Trophoblast cell (in vitro differentiated cells and primary cell): ENCODE results near the gene GNG12.
A peak's percentile ranks its signal among the peaks of the same experiment; 100 is the strongest.

ENCODE experiments used
- DNase-seq, 2 donors: peaks; one replicate each; pipeline ENCODE4 v3.0.0-alpha.2; 2016
- H2AFZ ChIP-seq: 2 replicates; pipeline ENCODE4 v1.6.1; 2013; ENCODE audit warnings: low read length, moderate library complexity, mild to moderate bottlenecking; ENCODE audit not compliant: insufficient read depth, poor library complexity
- H2AK5ac ChIP-seq: 2 replicates; pipeline ENCODE4 v1.6.1; 2013; ENCODE audit warnings: mild to moderate bottlenecking, low read length
- H2BK120ac ChIP-seq: 2 replicates; pipeline ENCODE4 v1.6.1; 2013; ENCODE audit warnings: low read length, mild to moderate bottlenecking, moderate library complexity; ENCODE audit not compliant: insufficient read depth, poor library complexity
- H2BK12ac ChIP-seq: 2 replicates; pipeline ENCODE4 v1.6.1; 2013; ENCODE audit warnings: mild to moderate bottlenecking, low read length, moderate library complexity
- H2BK5ac ChIP-seq: 2 replicates; pipeline ENCODE4 v1.6.1; 2013; ENCODE audit warnings: low read length, low read depth, moderate library complexity, mild to moderate bottlenecking; ENCODE audit not compliant: poor library complexity
- H3K14ac ChIP-seq: 2 replicates; pipeline ENCODE4 v1.6.1; 2013; ENCODE audit warnings: mild to moderate bottlenecking, low read length
- H3K18ac ChIP-seq: 2 replicates; pipeline ENCODE4 v1.6.1; 2013; ENCODE audit warnings: mild to moderate bottlenecking, low read length
- H3K23ac ChIP-seq: 2 replicates; pipeline ENCODE4 v1.6.1; 2013; ENCODE audit warnings: low read length
- H3K27ac ChIP-seq: 2 replicates; pipeline ENCODE4 v1.5.1; 2013; ENCODE audit warnings: low read depth, mild to moderate bottlenecking, inconsistent platforms, low read length, moderate library complexity
- H3K27me3 ChIP-seq: 2 replicates; pipeline ENCODE4 v1.6.1; 2013; ENCODE audit warnings: inconsistent platforms, mild to moderate bottlenecking, low read length, moderate library complexity; ENCODE audit not compliant: insufficient read depth
- H3K36me3 ChIP-seq, 2 experiments: 1 replicate in 1 of 2; 2 replicates in 1 of 2; pipeline ENCODE4 v1.6.1; 2013; ENCODE audit warnings: low read length in 2 of 2, mild to moderate bottlenecking in 2 of 2, moderate library complexity in 1 of 2; ENCODE audit not compliant: insufficient read depth in 2 of 2, control insufficient read depth in 1 of 2
- H3K4ac ChIP-seq: 2 replicates; pipeline ENCODE4 v1.6.1; 2013; ENCODE audit warnings: low read depth, mild to moderate bottlenecking, low read length, moderate library complexity
- H3K4me1 ChIP-seq, 2 experiments: 1 replicate in 1 of 2; 2 replicates in 1 of 2; pipeline ENCODE4 v1.6.1; 2013; ENCODE audit warnings: low read length in 2 of 2, mild to moderate bottlenecking in 2 of 2, moderate library complexity in 1 of 2; ENCODE audit not compliant: insufficient read depth in 2 of 2, control insufficient read depth in 1 of 2
- H3K4me2 ChIP-seq: 2 replicates; pipeline ENCODE4 v1.6.1; 2013; ENCODE audit warnings: inconsistent platforms, mild to moderate bottlenecking, low read length, moderate library complexity
- H3K4me3 ChIP-seq: 2 replicates; pipeline ENCODE4 v1.5.1; 2013; ENCODE audit warnings: mild to moderate bottlenecking, low read depth, low read length, inconsistent platforms
- H3K79me1 ChIP-seq: one replicate; pipeline ENCODE4 v1.6.1; 2013; ENCODE audit warnings: low read length
- H3K79me2 ChIP-seq: 2 replicates; pipeline ENCODE4 v1.6.1; 2013; ENCODE audit warnings: low read length, mild to moderate bottlenecking; ENCODE audit not compliant: control insufficient read depth, insufficient read depth, poor library complexity
- H3K9ac ChIP-seq: 2 replicates; pipeline ENCODE4 v1.6.1; 2013; ENCODE audit warnings: mild to moderate bottlenecking, low read length
- H3K9me3 ChIP-seq: 2 replicates; pipeline ENCODE4 v1.6.1; 2013; ENCODE audit warnings: low read depth, mild to moderate bottlenecking, control low read depth, inconsistent platforms, low read length; ENCODE audit not compliant: insufficient read depth
- H4K12ac ChIP-seq: 2 replicates; pipeline ENCODE4 v1.6.1; 2013; ENCODE audit warnings: low read depth, mild to moderate bottlenecking, low read length, moderate library complexity
- H4K8ac ChIP-seq: 2 replicates; pipeline ENCODE4 v1.6.1; 2013; ENCODE audit warnings: low read depth, mild to moderate bottlenecking, low read length, moderate library complexity
- H4K91ac ChIP-seq: one replicate; pipeline ENCODE4 v1.6.1; 2013; ENCODE audit warnings: low read depth, mild to moderate bottlenecking, low read length, moderate library complexity
- WGBS: extraction: QIAGEN DNeasy Blood & Tissue Kit; methylation state at CpG from one replicate; pipeline ENCODE4 v1.1.7; 2013; ENCODE audit warnings: missing lambda C conversion rate; ENCODE audit not compliant: insufficient read length, insufficient coverage; ENCODE audit errors: extremely low coverage; 5-methylcytosine and 5-hydroxymethylcytosine counted together

Gene GNG12

GRCh38 chr1:67855444-67855843 lies 22.2 kb upstream of the GNG12 start:
- no CpG with 5 or more reads among the region's 4 CpGs for WGBS
- Histone ChIP-seq H3K23ac (no peak overlapping the region), H2BK5ac (no peak overlapping the region), H2AK5ac (no peak overlapping the region), H3K4me3 (no peak overlapping the region), H4K12ac (no peak overlapping the region), H4K91ac (no peak overlapping the region), H3K14ac (no peak overlapping the region), H3K36me3 (no peaks in the 10 kb centered on the region), H3K18ac (no peak overlapping the region), H3K27me3 (no peaks in the 10 kb centered on the region), H3K79me1 (no peaks in the 10 kb centered on the region), H3K4ac (no peak overlapping the region), H2BK12ac (no peak overlapping the region), H3K27ac (no peak overlapping the region), H3K4me1 (no peaks in the 10 kb centered on the region), H3K9me3 (no peaks in the 10 kb centered on the region), H3K9ac (no peak overlapping the region), H2BK120ac (no peak overlapping the region), H3K79me2 (no peaks in the 10 kb centered on the region), H2AFZ (no peak overlapping the region), H4K8ac (no peak overlapping the region), H3K4me2 (no peak overlapping the region)
- DNase-seq: no peak

GRCh38 chr1:67853704-67854103 lies 20.4 kb upstream of the GNG12 start:
- no peak overlapping the region for H4K91ac ChIP-seq
- H2BK120ac ChIP-seq: no peak overlapping the region
- H2AK5ac ChIP-seq: no peak overlapping the region
- H3K9ac ChIP-seq: no peak overlapping the region
- no peak overlapping the region for H3K18ac ChIP-seq
- no peaks in the 10 kb centered on the region for H3K9me3 ChIP-seq
- DNase-seq: peak; percentile 57 to 82
- H2BK5ac ChIP-seq: no peak overlapping the region
- H3K14ac ChIP-seq: no peak overlapping the region
- H4K12ac ChIP-seq: no peak overlapping the region
- no peak overlapping the region for H3K4me3 ChIP-seq
- H3K4ac ChIP-seq: no peak overlapping the region
- H3K4me1 ChIP-seq: no peaks in the 10 kb centered on the region
- no peak overlapping the region for H2BK12ac ChIP-seq
- H3K27ac ChIP-seq: no peak overlapping the region
- H3K79me1 ChIP-seq: no peaks in the 10 kb centered on the region
- H3K27me3 ChIP-seq: no peaks in the 10 kb centered on the region
- H3K79me2 ChIP-seq: no peaks in the 10 kb centered on the region
- no peak overlapping the region for H3K23ac ChIP-seq
- no peaks in the 10 kb centered on the region for H3K36me3 ChIP-seq
- WGBS: no CpG with 5 or more reads among the region's 2 CpGs
- H3K4me2 ChIP-seq: no peak overlapping the region
- no peak overlapping the region for H4K8ac ChIP-seq
- no peak overlapping the region for H2AFZ ChIP-seq

DNA sequence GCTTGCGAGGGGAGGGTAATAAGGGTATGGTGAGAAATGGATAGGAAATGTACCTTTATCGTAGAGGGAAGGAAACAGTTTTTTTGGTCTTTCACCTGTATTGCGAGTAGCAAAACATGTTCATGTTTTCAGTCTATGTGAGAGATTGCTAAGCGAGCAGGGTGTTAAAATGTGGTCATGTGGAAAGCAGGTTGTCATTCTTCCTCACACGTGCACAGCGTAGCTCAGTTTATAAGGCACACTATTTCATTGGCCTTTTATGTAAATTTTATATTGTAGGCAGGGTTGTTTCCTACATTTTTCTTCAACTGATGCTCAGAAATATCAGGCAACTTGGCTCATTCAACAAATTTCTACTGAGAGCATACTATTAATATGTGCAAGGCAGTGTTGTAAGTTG lies 18.5 kb upstream of the GNG12 start:
- Histone ChIP-seq H4K91ac (no peak overlapping the region), H3K9me3 (no peaks in the 10 kb centered on the region), H2BK12ac (no peak overlapping the region), H2AFZ (no peak overlapping the region), H3K4me2 (no peak overlapping the region), H3K79me1 (no peaks in the 10 kb centered on the region), H3K9ac (no peak overlapping the region), H3K27ac (no peak overlapping the region), H3K4ac (no peak overlapping the region), H3K18ac (no peak overlapping the region), H3K79me2 (no peaks in the 10 kb centered on the region), H3K4me1 (no peaks in the 10 kb centered on the region), H2AK5ac (no peak overlapping the region), H3K27me3 (no peaks in the 10 kb centered on the region), H3K14ac (no peak overlapping the region), H3K4me3 (no peak overlapping the region), H3K36me3 (no peaks in the 10 kb centered on the region), H4K8ac (no peak overlapping the region), H3K23ac (no peak overlapping the region), H2BK5ac (no peak overlapping the region), H2BK120ac (no peak overlapping the region), H4K12ac (no peak overlapping the region)
- no peak for DNase-seq
- 100% methylated on average over 1 of the region's 6 CpGs for WGBS

GRCh38 chr1:67850611-67851075 lies 17.4 kb upstream of the GNG12 start:
- peak; percentile 14 to 42 for DNase-seq
- Histone ChIP-seq H4K91ac (no peak overlapping the region), H4K8ac (no peak overlapping the region), H3K79me1 (no peaks in the 10 kb centered on the region), H2BK120ac (no peak overlapping the region), H3K9me3 (no peaks in the 10 kb centered on the region), H3K4me3 (no peak overlapping the region), H2BK5ac (no peak overlapping the region), H3K4me2 (no peak overlapping the region), H3K4ac (no peak overlapping the region), H4K12ac (no peak overlapping the region), H3K4me1 (no peaks in the 10 kb centered on the region), H3K27ac (no peak overlapping the region), H3K36me3 (no peaks in the 10 kb centered on the region), H2AK5ac (no peak overlapping the region), H3K9ac (no peak overlapping the region), H3K14ac (no peak overlapping the region), H3K23ac (no peak overlapping the region), H3K18ac (no peak overlapping the region), H2AFZ (no peak overlapping the region), H2BK12ac (no peak overlapping the region), H3K79me2 (no peaks in the 10 kb centered on the region), H3K27me3 (no peaks in the 10 kb centered on the region)
- WGBS: no CpG with 5 or more reads among the region's 1 CpG
